ENCODE data around the gene C13orf46. TPM values are rescaled to one million over a fixed set of nuclear protein-coding genes. Genes with fewer than 3 reads are reported as not detected.

Gene C13orf46
- total RNA-seq, 2 experiments from 2014 or later: 0.21 TPM; not detected in 1

DNA sequence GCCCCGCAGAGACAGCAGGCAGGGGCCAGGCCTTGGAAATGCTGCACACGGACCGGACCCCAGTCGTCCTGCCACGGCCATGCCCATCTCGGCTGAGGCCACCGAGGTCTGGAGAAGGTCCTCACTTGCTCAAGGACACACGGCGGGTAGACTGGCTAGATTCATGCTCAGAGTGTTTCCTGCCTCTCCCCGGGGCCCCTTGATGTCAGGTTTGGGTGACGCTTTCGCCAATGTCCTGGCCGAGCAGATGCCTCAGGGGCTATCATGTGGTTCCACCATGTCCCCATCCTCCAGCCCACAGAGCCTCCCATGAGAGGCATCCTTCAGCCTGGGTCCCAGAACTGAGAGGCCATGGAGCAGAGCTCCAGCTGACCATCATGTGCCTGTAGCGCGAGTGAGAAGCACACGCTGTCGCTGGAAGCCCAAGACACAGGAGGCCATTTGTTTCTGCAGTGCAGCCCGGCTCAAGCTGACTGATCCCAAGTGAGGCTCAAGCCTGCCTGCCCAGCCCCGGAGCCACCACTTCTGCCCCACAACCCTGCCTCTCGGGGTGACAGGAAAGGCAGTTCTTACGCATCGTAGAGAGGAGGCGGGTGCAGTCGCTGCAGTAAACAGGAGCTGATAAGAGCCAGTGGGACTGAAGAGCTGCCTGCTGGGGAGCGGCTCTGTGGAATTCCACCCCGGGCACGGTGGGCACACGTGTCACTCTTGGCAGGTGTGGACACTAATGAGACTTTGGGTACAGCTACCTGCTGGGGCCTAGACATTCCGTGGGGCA, 56.1 kb downstream of the C13orf46 start:
- Histone ChIP-seq H2AFZ (ENCODE audit: low read length) (no peak overlapping the region), H3K79me2 (ENCODE audit: insufficient read depth, low read depth, low read length) (no peaks in the 10 kb centered on the region), H4K20me1 (ENCODE audit: insufficient read depth, low read length) (no peaks in the 10 kb centered on the region), H3K9me3 (ENCODE audit: low read length) (no peaks in the 10 kb centered on the region), H3K4me3 (ENCODE audit: low read depth, low read length, poor library complexity, severe bottlenecking) (no peak overlapping the region), H3K27ac (ENCODE audit: low read depth, low read length, poor library complexity, severe bottlenecking) (no peak overlapping the region), H3K36me3 (ENCODE audit: insufficient read depth, low read length) (no peaks in the 10 kb centered on the region), H3K4me1 (ENCODE audit: insufficient read depth, low read length, poor library complexity, severe bottlenecking) (no peaks in the 10 kb centered on the region), H3K9me2 (ENCODE audit: insufficient read depth, low read length) (no peaks in the 10 kb centered on the region), H3K4me2 (ENCODE audit: low read length) (no peak overlapping the region)
- ChIA-PET CTCF (ENCODE audit: unreplicated experiment) (no interaction called here), POLR2A (no interaction called here)
- BruUV-seq (replicated peaks): no TSS peak
- no peak for TF ChIP-seq EZH2phosphoT487 (IDR thresholded peaks at IDR 0.05; ENCODE audit: borderline replicate concordance, low read depth, low read length)
- TF ChIP-seq, protein P1, sequence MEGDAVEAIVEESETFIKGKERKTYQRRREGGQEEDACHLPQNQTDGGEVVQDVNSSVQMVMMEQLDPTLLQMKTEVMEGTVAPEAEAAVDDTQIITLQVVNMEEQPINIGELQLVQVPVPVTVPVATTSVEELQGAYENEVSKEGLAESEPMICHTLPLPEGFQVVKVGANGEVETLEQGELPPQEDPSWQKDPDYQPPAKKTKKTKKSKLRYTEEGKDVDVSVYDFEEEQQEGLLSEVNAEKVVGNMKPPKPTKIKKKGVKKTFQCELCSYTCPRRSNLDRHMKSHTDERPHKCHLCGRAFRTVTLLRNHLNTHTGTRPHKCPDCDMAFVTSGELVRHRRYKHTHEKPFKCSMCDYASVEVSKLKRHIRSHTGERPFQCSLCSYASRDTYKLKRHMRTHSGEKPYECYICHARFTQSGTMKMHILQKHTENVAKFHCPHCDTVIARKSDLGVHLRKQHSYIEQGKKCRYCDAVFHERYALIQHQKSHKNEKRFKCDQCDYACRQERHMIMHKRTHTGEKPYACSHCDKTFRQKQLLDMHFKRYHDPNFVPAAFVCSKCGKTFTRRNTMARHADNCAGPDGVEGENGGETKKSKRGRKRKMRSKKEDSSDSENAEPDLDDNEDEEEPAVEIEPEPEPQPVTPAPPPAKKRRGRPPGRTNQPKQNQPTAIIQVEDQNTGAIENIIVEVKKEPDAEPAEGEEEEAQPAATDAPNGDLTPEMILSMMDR (conservative IDR thresholded peaks at IDR 0.05; ENCODE audit: low read length): no peak
- intact Hi-C loops (cut with micrococcal nuclease; ENCODE audit: unreplicated experiment): no loop called here
- no peak for DNase-seq (ENCODE audit: low spot score)

DNA sequence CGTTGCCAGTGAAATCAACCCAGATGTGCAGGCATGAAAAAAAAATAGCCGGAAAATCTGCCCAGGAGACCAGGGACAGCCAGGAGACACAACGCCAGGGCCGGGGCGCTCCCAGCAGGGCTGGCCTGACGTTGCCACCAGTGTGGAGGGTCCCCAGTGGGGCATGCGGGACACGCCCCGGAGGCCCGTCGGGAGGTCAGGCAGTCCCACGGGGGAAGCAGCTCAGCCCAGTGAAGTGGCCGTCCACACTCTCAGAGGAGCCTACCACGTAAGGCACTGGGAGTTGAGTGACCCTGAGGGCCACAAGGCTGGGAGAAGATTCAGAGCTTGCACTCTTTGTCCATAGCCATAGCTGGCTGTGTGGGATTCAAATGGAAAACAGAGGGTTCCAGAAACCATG, 56.8 kb downstream of the C13orf46 start:
- no peak overlapping the region for H2AFZ ChIP-seq (ENCODE audit: low read length)
- no peaks in the 10 kb centered on the region for H3K36me3 ChIP-seq (ENCODE audit: insufficient read depth, low read length)
- no peaks in the 10 kb centered on the region for H4K20me1 ChIP-seq (ENCODE audit: insufficient read depth, low read length)
- no peak overlapping the region for H3K4me2 ChIP-seq (ENCODE audit: low read length)
- no peaks in the 10 kb centered on the region for H3K4me1 ChIP-seq (ENCODE audit: insufficient read depth, low read length, poor library complexity, severe bottlenecking)
- BruUV-seq (replicated peaks): no TSS peak
- POLR2A ChIA-PET: no interaction called here
- no peaks in the 10 kb centered on the region for H3K9me2 ChIP-seq (ENCODE audit: insufficient read depth, low read length)
- no peak for DNase-seq (ENCODE audit: low spot score)
- CTCF ChIA-PET (ENCODE audit: unreplicated experiment): no interaction called here
- intact Hi-C loops (cut with micrococcal nuclease; ENCODE audit: unreplicated experiment): no loop called here
- no peaks in the 10 kb centered on the region for H3K9me3 ChIP-seq (ENCODE audit: low read length)
- H3K27ac ChIP-seq (ENCODE audit: low read depth, low read length, poor library complexity, severe bottlenecking): no peak overlapping the region
- H3K79me2 ChIP-seq (ENCODE audit: insufficient read depth, low read depth, low read length): no peaks in the 10 kb centered on the region
- no peak overlapping the region for H3K4me3 ChIP-seq (ENCODE audit: low read depth, low read length, poor library complexity, severe bottlenecking)
- TF ChIP-seq EZH2phosphoT487 (IDR thresholded peaks at IDR 0.05; ENCODE audit: borderline replicate concordance, low read depth, low read length): no peak
- TF ChIP-seq, protein P1 (conservative IDR thresholded peaks at IDR 0.05; ENCODE audit: low read length): no peak

DNA sequence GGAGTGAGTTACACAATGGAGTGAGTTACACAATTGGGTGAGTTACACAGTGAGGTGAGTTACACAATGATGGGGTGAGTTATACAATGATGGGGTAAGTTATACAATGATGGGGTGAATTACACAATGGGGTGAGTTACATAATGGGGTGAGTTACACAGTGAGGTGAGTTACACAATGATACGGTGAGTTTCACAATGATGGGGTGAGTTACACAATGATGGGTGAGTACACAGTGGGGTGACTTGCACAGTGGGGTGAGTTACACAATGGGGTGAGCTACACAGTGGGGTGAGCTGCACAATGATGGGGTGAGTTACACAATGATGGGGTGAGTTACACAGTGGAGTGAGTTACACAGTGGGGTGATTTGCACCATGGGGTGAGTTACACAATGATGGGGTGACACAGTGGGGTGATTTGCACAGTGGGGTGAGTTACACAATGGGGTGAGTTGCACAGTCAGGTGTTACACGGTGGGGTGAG, 57.5 kb downstream of the C13orf46 start:
- Histone ChIP-seq H3K4me2 (ENCODE audit: low read length) (no peak overlapping the region), H3K9me3 (ENCODE audit: low read length) (no peaks in the 10 kb centered on the region), H3K4me1 (ENCODE audit: insufficient read depth, low read length, poor library complexity, severe bottlenecking) (no peaks in the 10 kb centered on the region), H3K79me2 (ENCODE audit: insufficient read depth, low read depth, low read length) (no peaks in the 10 kb centered on the region), H3K4me3 (ENCODE audit: low read depth, low read length, poor library complexity, severe bottlenecking) (no peak overlapping the region), H3K36me3 (ENCODE audit: insufficient read depth, low read length) (no peaks in the 10 kb centered on the region), H3K9me2 (ENCODE audit: insufficient read depth, low read length) (no peaks in the 10 kb centered on the region), H3K27ac (ENCODE audit: low read depth, low read length, poor library complexity, severe bottlenecking) (no peak overlapping the region), H2AFZ (ENCODE audit: low read length) (no peak overlapping the region), H4K20me1 (ENCODE audit: insufficient read depth, low read length) (no peaks in the 10 kb centered on the region)
- BruUV-seq (replicated peaks): no TSS peak
- ChIA-PET CTCF (ENCODE audit: unreplicated experiment) (no interaction called here), POLR2A (no interaction called here)
- intact Hi-C loops (cut with micrococcal nuclease; ENCODE audit: unreplicated experiment): no loop called here
- TF ChIP-seq, protein P1 (conservative IDR thresholded peaks at IDR 0.05; ENCODE audit: low read length): no peak
- no peak for TF ChIP-seq EZH2phosphoT487 (IDR thresholded peaks at IDR 0.05; ENCODE audit: borderline replicate concordance, low read depth, low read length)
- no peak for DNase-seq (ENCODE audit: low spot score)

Data from OCI-LY7 (cell line).